Suprapubic skin (tissue), 4 donors: Measurements from ENCODE around the gene CAMSAP1. TPM values are rescaled to one million over a fixed set of nuclear protein-coding genes. Genes with fewer than 3 reads are reported as not detected.

Experiments used
- DNase-seq, 2 donors: peaks; one replicate each; pipeline ENCODE4 v3.0.0-alpha.2; 2019; ENCODE audit warnings: low spot score in 2 of 2
- H3K27ac ChIP-seq: fragments of 200-600 bp; sonication (generic); one replicate; pipeline ENCODE4 v1.5.1; 2019
- H3K27me3 ChIP-seq: fragments of 200-600 bp; sonication (generic); one replicate; pipeline ENCODE4 v1.5.1; 2019
- H3K36me3 ChIP-seq: fragments of 200-600 bp; sonication (generic); one replicate; pipeline ENCODE4 v1.5.1; 2019
- H3K4me1 ChIP-seq: fragments of 200-600 bp; sonication (generic); one replicate; pipeline ENCODE4 v1.5.1; 2019
- H3K4me3 ChIP-seq: fragments of 200-600 bp; sonication (generic); one replicate; pipeline ENCODE4 v1.5.1; 2019; ENCODE audit warnings: mild to moderate bottlenecking
- H3K9me3 ChIP-seq: fragments of 200-600 bp; sonication (generic); one replicate; pipeline ENCODE4 v1.5.1; 2019
- CTCF ChIP-seq, 2 donors: fragments of 200-600 bp in 1 of 2; fragments of 450-650 bp in 1 of 2; sonication (generic) in 1 of 2; IDR thresholded peaks; one replicate each; pipeline ENCODE4 v1.5.1; 2016 to 2019; ENCODE audit warnings: antibody characterized with exemption in 2 of 2, mild to moderate bottlenecking in 1 of 2, moderate library complexity in 1 of 2
- EP300 ChIP-seq: sonication (generic); formaldehyde crosslinking; IDR thresholded peaks from one replicate; pipeline ENCODE4 v1.6.1; 2017; ENCODE audit warnings: antibody characterized with exemption
- POLR2A ChIP-seq, 2 donors: fragments of 450-650 bp; IDR thresholded peaks; one replicate each; pipeline ENCODE4 v1.6.1; 2017; ENCODE audit warnings: antibody characterized with exemption in 2 of 2, mild to moderate bottlenecking in 2 of 2, moderate library complexity in 2 of 2
- POLR2AphosphoS5 ChIP-seq, 3 donors: sonication (generic); formaldehyde crosslinking; IDR thresholded peaks; one replicate each; pipeline ENCODE4 v1.6.1; 2017; ENCODE audit warnings: antibody characterized with exemption in 3 of 3
- WGBS: methylation state at CpG from one replicate; pipeline ENCODE4 v1.1.5; 2018; 5-methylcytosine and 5-hydroxymethylcytosine counted together
- total RNA-seq, 4 donors: library from RNA; depleted of rRNA; stranded (reverse); fragments of >200 nt; gene quantifications; one replicate each; pipeline ENCODE4 v1.1.0, GENCODE V29; 2016

Gene CAMSAP1
- 10 to 100 TPM; 42.0 to 58.3 (median 54.9) TPM for total RNA-seq

GRCh38 chr9:135907431-135908092 lies at the start of gene CAMSAP1:
CAMSAP1 (minus strand) TSS chr9:135907546; CDS start chr9:135907159, 387 bp downstream.
- peak within 1 kb of the TSS; percentile 83 for H3K27ac ChIP-seq
- no peaks in the 10 kb centered on the region for H3K27me3 ChIP-seq
- no peaks in the 10 kb centered on the region for H3K9me3 ChIP-seq
- no peak for TF ChIP-seq POLR2AphosphoS5 (IDR thresholded peaks at IDR 0.05)
- TF ChIP-seq CTCF (IDR thresholded peaks at IDR 0.05), result no peak
- no peak for TF ChIP-seq EP300
- TF ChIP-seq POLR2A (IDR thresholded peaks at IDR 0.05), result no peak
- 0% methylated on average over 4 of the region's 91 CpGs for WGBS
- peaks cover 58% of the 10 kb centered on the region for H3K4me1 ChIP-seq
- H3K4me3 ChIP-seq, result peak within 1 kb of the TSS; percentile 81
- DNase-seq, result peak; percentile 94 to 95
- H3K36me3 ChIP-seq, result peaks cover 19% of the 10 kb centered on the region

- Histone ChIP-seq H3K36me3 (peaks cover 23% of the 10 kb centered on the region), H3K27ac (no peak overlapping the region), H3K4me3 (no peak overlapping the region), H3K4me1 (peaks cover 35% of the 10 kb centered on the region), H3K27me3 (no peaks in the 10 kb centered on the region), H3K9me3 (no peaks in the 10 kb centered on the region)
- TF ChIP-seq EP300 (no peak), POLR2A (IDR thresholded peaks at IDR 0.05) (no peak), CTCF (IDR thresholded peaks at IDR 0.05) (no peak), POLR2AphosphoS5 (IDR thresholded peaks at IDR 0.05) (no peak)
- WGBS, result 94% methylated on average over 7 of the region's 8 CpGs
- no peak for DNase-seq
These were observed 49.4 kb upstream of the CAMSAP1 start for GRCh38 chr9:135956802-135957174.

GRCh38 chr9:135955934-135956801 lies 48.8 kb upstream of the CAMSAP1 start:
- H3K36me3 ChIP-seq, result peaks cover 23% of the 10 kb centered on the region
- no peak for TF ChIP-seq EP300
- no peak for TF ChIP-seq POLR2A (IDR thresholded peaks at IDR 0.05)
- no peak for TF ChIP-seq CTCF (IDR thresholded peaks at IDR 0.05)
- TF ChIP-seq POLR2AphosphoS5 (IDR thresholded peaks at IDR 0.05), result no peak
- H3K4me1 ChIP-seq, result peaks cover 36% of the 10 kb centered on the region
- H3K27ac ChIP-seq, result no peak overlapping the region
- H3K9me3 ChIP-seq, result no peaks in the 10 kb centered on the region
- H3K27me3 ChIP-seq, result no peaks in the 10 kb centered on the region
- no peak overlapping the region for H3K4me3 ChIP-seq
- no peak for DNase-seq
- 81% methylated on average over 30 of the region's 32 CpGs for WGBS

GRCh38 chr9:135952664-135953206 lies 45.4 kb upstream of the CAMSAP1 start:
- 90% methylated on average over 22 of the region's 22 CpGs for WGBS
- Histone ChIP-seq H3K4me1 (peaks cover 40% of the 10 kb centered on the region), H3K27me3 (no peaks in the 10 kb centered on the region), H3K4me3 (no peak overlapping the region), H3K9me3 (no peaks in the 10 kb centered on the region), H3K27ac (peak overlapping the region; percentile 79), H3K36me3 (peaks cover 40% of the 10 kb centered on the region)
- TF ChIP-seq POLR2AphosphoS5 (IDR thresholded peaks at IDR 0.05) (no peak), POLR2A (IDR thresholded peaks at IDR 0.05) (no peak), CTCF (IDR thresholded peaks at IDR 0.05) (no peak), EP300 (no peak)
- no peak for DNase-seq
